ENCODE measurements around the gene COL12A1. TPM values are rescaled to one million over a fixed set of nuclear protein-coding genes. Genes with fewer than 3 reads are reported as not detected.
A peak's percentile ranks its signal among the peaks of the same experiment; 100 is the strongest.

The COL12A1 gene
- total RNA-seq, 4 donors from 2014 or later = 125 to 589 (median 192) TPM

GRCh38 chr6:75094614-75095200, 111.1 kb downstream of the COL12A1 start:
- DNase-seq (ENCODE audit: low spot score) (no peak), ATAC-seq (ENCODE audit: low FRiP score) (peak; percentile 79)
- no peak for TF ChIP-seq CTCF (IDR thresholded peaks at IDR 0.05)

- DNase-seq (ENCODE audit: low spot score) = no peak
- TF ChIP-seq CTCF (IDR thresholded peaks at IDR 0.05) = no peak
- ATAC-seq (ENCODE audit: low FRiP score) = no peak
Measured at GRCh38 chr6:75091467-75092190, 114.2 kb downstream of the COL12A1 start.

GRCh38 chr6:75090576-75090975, 115.3 kb downstream of the COL12A1 start:
- ATAC-seq (ENCODE audit: low FRiP score) (no peak), DNase-seq (ENCODE audit: low spot score) (no peak)
- TF ChIP-seq CTCF (IDR thresholded peaks at IDR 0.05) = no peak

- DNase-seq (ENCODE audit: low spot score) = no peak
- no peak for TF ChIP-seq CTCF (IDR thresholded peaks at IDR 0.05)
- ATAC-seq (ENCODE audit: low FRiP score) = no peak
Measured at GRCh38 chr6:75089921-75090320, 115.9 kb downstream of the COL12A1 start.

- DNase-seq (ENCODE audit: low spot score) (no peak), ATAC-seq (ENCODE audit: low FRiP score) (no peak)
- TF ChIP-seq CTCF (IDR thresholded peaks at IDR 0.05) = no peak
Measured at GRCh38 chr6:75089151-75089897, 116.5 kb downstream of the COL12A1 start.

- TF ChIP-seq CTCF (IDR thresholded peaks at IDR 0.05) = no peak
- no peak for DNase-seq (ENCODE audit: low spot score)
- no peak for ATAC-seq (ENCODE audit: low FRiP score)
Measured at GRCh38 chr6:75085931-75086635, 119.8 kb downstream of the COL12A1 start.

All from omental fat pad (tissue), 4 donors.